IPS-18c (cell line): ENCODE measurements around the gene DAB2.

Source experiments
- H3K4me3 ChIP-seq: 2 replicates; pipeline ENCODE4 v1.7.0; 2013; ENCODE audit warnings: low read depth, mild to moderate bottlenecking, low read length, moderate library complexity; ENCODE audit not compliant: insufficient read depth
- H3K9me3 ChIP-seq: one replicate; pipeline ENCODE4 v1.6.1; 2013; ENCODE audit warnings: mild to moderate bottlenecking, low read length, moderate library complexity; ENCODE audit not compliant: control insufficient read depth, insufficient read depth

The DAB2 gene

GRCh38 chr5:39451276-39451941 lies 26.6 kb upstream of the DAB2 start:
- H3K9me3 ChIP-seq = no peaks in the 10 kb centered on the region
- no peak overlapping the region for H3K4me3 ChIP-seq

- Histone ChIP-seq H3K9me3 (no peaks in the 10 kb centered on the region), H3K4me3 (no peak overlapping the region)
These were observed 25.7 kb upstream of the DAB2 start for GRCh38 chr5:39450487-39450886.

- Histone ChIP-seq H3K4me3 (no peak overlapping the region), H3K9me3 (no peaks in the 10 kb centered on the region)
These were observed 24.8 kb upstream of the DAB2 start for GRCh38 chr5:39449591-39449990.

- Histone ChIP-seq H3K4me3 (no peak overlapping the region; the same call in 1 of the 2 replicates), H3K9me3 (no peaks in the 10 kb centered on the region)
These were observed 23.8 kb upstream of the DAB2 start for GRCh38 chr5:39448506-39449128.

GRCh38 chr5:39447968-39448367 lies 23.2 kb upstream of the DAB2 start:
- Histone ChIP-seq H3K9me3 (no peaks in the 10 kb centered on the region), H3K4me3 (no peak overlapping the region)

GRCh38 chr5:39447059-39447458 lies 22.3 kb upstream of the DAB2 start:
- H3K9me3 ChIP-seq = no peaks in the 10 kb centered on the region

GRCh38 chr5:39446231-39446630 lies 21.5 kb upstream of the DAB2 start:
- Histone ChIP-seq H3K4me3 (no peak overlapping the region), H3K9me3 (no peaks in the 10 kb centered on the region)

More at GRCh38 chr5:39447059-39447458, 22.3 kb upstream of the DAB2 start:
- no peak overlapping the region for H3K4me3 ChIP-seq

GRCh38 chr5:39443911-39444310 lies 19.1 kb upstream of the DAB2 start:
- no peak overlapping the region for H3K4me3 ChIP-seq

GRCh38 chr5:39442991-39443390 lies 18.2 kb upstream of the DAB2 start:
- Histone ChIP-seq H3K9me3 (no peaks in the 10 kb centered on the region), H3K4me3 (no peak overlapping the region)

More at GRCh38 chr5:39443911-39444310, 19.1 kb upstream of the DAB2 start:
- no peaks in the 10 kb centered on the region for H3K9me3 ChIP-seq

GRCh38 chr5:39441838-39442237 lies 17.1 kb upstream of the DAB2 start:
- Histone ChIP-seq H3K9me3 (no peaks in the 10 kb centered on the region), H3K4me3 (no peak overlapping the region)

- Histone ChIP-seq H3K4me3 (no peak overlapping the region), H3K9me3 (no peaks in the 10 kb centered on the region)
These were observed 16.3 kb upstream of the DAB2 start for GRCh38 chr5:39440958-39441624.

- no peak overlapping the region for H3K4me3 ChIP-seq
These were observed 15.6 kb upstream of the DAB2 start for GRCh38 chr5:39440192-39440957.

GRCh38 chr5:39439582-39440162 lies 14.9 kb upstream of the DAB2 start:
- Histone ChIP-seq H3K9me3 (no peaks in the 10 kb centered on the region), H3K4me3 (no peak overlapping the region)

More at GRCh38 chr5:39440192-39440957, 15.6 kb upstream of the DAB2 start:
- H3K9me3 ChIP-seq = no peaks in the 10 kb centered on the region

GRCh38 chr5:39437467-39437866 lies 12.7 kb upstream of the DAB2 start:
- no peaks in the 10 kb centered on the region for H3K9me3 ChIP-seq
- no peak overlapping the region for H3K4me3 ChIP-seq

GRCh38 chr5:39433848-39434247 lies 9.1 kb upstream of the DAB2 start:
- H3K4me3 ChIP-seq = no peak overlapping the region
- no peaks in the 10 kb centered on the region for H3K9me3 ChIP-seq

- Histone ChIP-seq H3K4me3 (no peak overlapping the region), H3K9me3 (no peaks in the 10 kb centered on the region)
These were observed 8.1 kb upstream of the DAB2 start for GRCh38 chr5:39432696-39433530.
